Astrocyte of the hippocampus (primary cell): ENCODE results near the gene SLC6A16.
A peak's percentile ranks its signal among the peaks of the same experiment; 100 is the strongest.
"Not testable (repeated sequence)": the region's sequence is repeated elsewhere in the genome, so short reads cannot be mapped to it uniquely, and the experiment has no call there.

Source experiments
- DNase-seq: peaks from one replicate; pipeline ENCODE4 v3.0.0; 2011; ENCODE audit warnings: low read depth, low spot score

SLC6A16 gene

GRCh38 chr19:49331187-49331586 is 6.2 kb upstream of the SLC6A16 start:
- not testable (repeated sequence) for DNase-seq

- DNase-seq = no peak
Measured at GRCh38 chr19:49328741-49329140, 3.8 kb upstream of the SLC6A16 start.

GRCh38 chr19:49327878-49328544 is 3.0 kb upstream of the SLC6A16 start:
- no peak for DNase-seq

GRCh38 chr19:49326165-49326704 is 1.2 kb upstream of the SLC6A16 start:
- no peak for DNase-seq

GRCh38 chr19:49325756-49326155 is 765 bp upstream of the SLC6A16 start:
- not testable (repeated sequence) for DNase-seq

- no peak for DNase-seq
Measured at GRCh38 chr19:49318296-49318695, 6.7 kb downstream of the SLC6A16 start.

GRCh38 chr19:49316284-49316683 is 8.7 kb downstream of the SLC6A16 start:
- DNase-seq = no peak

- DNase-seq = peak; percentile 34
Measured at GRCh38 chr19:49315111-49315510, 9.9 kb downstream of the SLC6A16 start.

- no peak for DNase-seq
Measured at GRCh38 chr19:49309087-49309486, 15.9 kb downstream of the SLC6A16 start.

- DNase-seq = not testable (repeated sequence)
Measured at GRCh38 chr19:49306734-49307133, 18.3 kb downstream of the SLC6A16 start.

GRCh38 chr19:49301866-49302252 is 23.1 kb downstream of the SLC6A16 start:
- no peak for DNase-seq

GRCh38 chr19:49301165-49301865 is 23.7 kb downstream of the SLC6A16 start:
- DNase-seq = peak; percentile 67

GRCh38 chr19:49298653-49299052 is 26.3 kb downstream of the SLC6A16 start:
- not testable (repeated sequence) for DNase-seq

- no peak for DNase-seq
Measured at GRCh38 chr19:49297403-49297802, 27.6 kb downstream of the SLC6A16 start.

GRCh38 chr19:49295208-49295880 is 29.6 kb downstream of the SLC6A16 start:
- DNase-seq = no peak

GRCh38 chr19:49294401-49294800 is 30.6 kb downstream of the SLC6A16 start:
- no peak for DNase-seq

- no peak for DNase-seq
Measured at GRCh38 chr19:49290517-49290916, 34.5 kb downstream of the SLC6A16 start.

- DNase-seq = not testable (repeated sequence)
Measured at GRCh38 chr19:49289286-49289685, 35.7 kb downstream of the SLC6A16 start.

- not testable (repeated sequence) for DNase-seq
Measured at GRCh38 chr19:49288205-49288604, 36.8 kb downstream of the SLC6A16 start.

GRCh38 chr19:49287141-49287770 is 37.7 kb downstream of the SLC6A16 start:
- no peak for DNase-seq

GRCh38 chr19:49282184-49282583 is 42.8 kb downstream of the SLC6A16 start:
- no peak for DNase-seq

GRCh38 chr19:49272204-49272603 is 52.8 kb downstream of the SLC6A16 start:
- peak; percentile 34 for DNase-seq
